Cortex of kidney (tissue), 1 donor: ENCODE data around the gene POU3F3.

Source experiments
- DNase-seq: peaks from one replicate; lab custom pipeline; 2025; lab: John Stamatoyannopoulos, UW

Gene POU3F3

DNA sequence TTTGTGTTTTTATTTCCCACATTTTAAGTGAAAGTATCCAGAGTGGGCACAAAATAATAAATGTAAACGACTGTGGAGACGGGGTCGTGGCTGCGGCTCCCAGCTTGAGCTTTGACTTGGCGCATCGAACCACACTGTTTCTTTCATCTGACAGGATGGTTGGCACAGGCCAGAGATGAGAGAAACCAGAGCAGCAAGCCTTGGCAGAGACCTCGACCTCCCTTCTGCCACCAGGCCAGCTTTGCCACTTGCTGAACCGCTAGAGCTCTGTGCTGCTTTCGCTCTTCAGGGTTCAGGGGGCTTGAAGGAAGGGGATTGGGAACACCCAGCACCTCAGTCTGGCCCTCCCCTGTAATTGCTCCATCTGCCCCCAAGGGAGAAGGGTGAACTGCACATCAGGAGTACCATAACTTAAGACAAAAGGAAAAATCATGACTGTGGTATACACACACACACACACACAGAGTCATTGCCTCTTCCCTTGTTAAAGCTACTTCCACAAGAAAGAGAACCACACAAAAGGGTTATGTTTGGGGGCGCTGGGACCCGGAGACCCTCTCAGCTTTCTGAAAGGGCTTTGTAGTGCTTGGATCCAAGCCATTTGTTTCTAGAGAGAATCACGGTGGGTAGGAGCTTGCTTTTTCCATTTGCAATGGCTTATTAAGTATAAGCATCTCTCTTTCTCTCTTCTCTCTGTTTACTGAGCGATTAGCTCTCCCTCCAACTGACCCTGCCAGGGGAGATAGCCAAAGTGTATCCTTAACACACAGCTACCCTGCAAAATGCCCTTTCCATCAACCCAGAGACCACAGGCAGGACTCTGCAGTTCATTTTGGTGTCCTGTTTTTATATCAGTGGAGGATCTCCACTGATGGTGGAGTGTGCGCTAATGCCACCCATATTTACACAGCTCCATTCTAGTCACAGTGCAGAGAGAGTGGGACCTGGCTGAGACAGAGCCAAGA, 23.0 kb downstream of the POU3F3 start:
- DNase-seq: no peak

DNA sequence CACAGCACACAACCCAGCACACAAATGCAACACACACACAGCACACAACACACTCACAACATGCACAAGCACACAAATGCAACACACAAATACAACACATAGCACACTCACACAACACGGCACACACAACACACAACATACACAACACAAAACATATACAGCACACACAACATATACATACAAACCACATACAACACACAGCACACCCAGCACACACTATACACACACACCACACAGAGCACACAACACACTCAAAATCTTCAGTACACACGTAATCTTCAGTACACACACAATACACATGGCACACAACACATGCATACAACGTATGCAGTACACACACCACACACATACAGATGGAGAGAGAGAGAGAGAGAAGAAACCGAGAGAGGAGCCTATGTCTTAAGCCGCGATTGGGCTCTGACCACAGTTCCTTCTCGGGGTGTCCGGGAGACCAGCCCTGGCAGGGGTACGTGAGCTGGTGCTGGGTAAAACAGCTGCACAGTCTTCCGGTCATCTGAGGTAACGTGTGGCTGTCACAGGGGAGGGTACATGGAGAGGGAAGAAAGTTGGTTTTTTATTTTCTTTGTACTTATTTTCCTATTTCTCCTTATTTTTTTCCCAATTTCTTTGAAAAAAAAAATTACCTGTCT, 25.1 kb downstream of the POU3F3 start:
- no peak for DNase-seq

DNA sequence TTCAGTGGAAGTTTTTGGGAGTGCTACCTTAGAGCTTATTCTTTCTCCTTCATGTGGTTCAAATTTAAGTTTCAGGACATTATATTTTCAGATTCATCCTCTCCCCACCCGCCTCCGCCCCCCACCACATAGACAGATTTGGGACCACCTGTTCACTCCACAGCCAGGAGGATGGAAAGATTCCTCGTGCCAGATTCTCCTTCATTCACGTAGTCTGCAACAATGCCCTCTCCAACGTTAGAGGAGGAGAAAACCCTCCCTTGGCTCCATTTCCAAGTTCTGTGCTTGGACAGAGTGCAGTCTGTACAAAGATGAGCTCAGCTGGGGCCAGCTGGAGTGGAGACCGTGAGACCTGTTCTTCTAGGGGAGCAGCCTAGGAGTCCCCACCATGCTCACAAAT, 26.2 kb downstream of the POU3F3 start:
- DNase-seq: no peak

DNA sequence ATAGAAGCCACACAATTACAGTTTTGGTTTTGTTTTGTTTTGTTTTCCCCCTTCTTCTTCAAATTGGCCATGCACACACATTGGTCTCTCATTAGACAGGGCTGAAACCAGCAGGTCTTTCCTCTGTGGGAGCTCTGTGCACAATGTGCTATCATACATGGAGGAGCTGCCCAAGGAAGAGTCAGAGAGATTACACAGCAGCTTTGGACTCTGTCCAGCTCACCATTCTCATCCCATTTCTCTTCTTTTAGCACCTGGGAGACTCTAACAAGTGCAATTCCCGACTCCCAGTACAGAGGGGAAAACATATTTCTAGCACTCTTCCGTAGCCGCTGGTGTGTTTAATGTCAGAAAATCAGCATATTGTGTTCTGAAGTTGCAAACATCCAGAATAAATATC, 29.4 kb downstream of the POU3F3 start:
- no peak for DNase-seq

DNA sequence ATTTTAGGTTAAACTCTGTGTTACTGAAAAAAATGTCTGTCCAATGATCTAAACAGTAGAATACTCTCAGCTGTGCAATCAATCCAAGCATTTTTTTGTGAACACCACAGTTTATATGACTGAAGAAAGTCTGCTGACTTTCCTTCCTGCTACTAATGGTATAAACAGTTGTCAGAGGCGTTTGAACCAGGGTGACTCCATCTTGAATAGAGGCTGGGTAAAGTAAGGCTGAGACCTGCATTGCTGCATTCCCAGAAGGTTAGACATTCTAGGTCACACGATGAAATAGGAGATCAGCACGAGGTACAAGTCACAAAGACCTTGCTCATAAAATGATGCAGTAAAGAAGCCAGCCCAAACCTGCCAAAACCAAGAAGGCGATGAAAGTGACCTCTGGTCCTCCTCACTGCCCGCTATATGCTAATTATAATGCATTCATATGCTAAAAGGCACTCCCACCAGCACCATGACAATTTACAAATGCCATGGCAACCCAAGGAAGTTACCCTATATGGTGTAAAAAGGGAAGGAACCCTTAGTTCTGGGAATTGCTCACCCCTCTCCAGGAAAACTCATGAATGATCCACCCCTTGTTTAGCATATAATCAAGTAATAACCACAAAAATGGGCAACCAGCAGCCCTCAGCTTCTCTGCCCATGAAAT, 31.3 kb downstream of the POU3F3 start:
- DNase-seq: no peak

DNA sequence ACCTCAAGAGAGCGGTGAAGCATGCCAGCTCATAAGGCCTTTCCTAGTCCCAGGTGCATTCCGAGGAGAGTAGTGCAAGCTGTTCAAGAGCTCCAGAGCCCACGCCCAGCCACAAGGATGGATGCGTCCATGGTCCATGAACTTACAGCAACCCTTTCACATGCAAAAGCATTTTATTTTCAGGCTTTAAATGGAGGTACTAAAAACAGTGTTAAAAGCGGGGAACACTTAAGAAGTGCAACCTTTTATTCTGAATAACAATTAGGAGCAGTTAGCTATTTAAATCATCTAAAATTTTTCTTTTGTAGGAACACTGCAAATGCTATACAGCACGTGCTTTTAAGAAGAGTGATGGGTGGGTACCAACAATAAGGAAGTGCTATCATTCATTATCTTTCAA, 33.8 kb downstream of the POU3F3 start:
- no peak for DNase-seq

DNA sequence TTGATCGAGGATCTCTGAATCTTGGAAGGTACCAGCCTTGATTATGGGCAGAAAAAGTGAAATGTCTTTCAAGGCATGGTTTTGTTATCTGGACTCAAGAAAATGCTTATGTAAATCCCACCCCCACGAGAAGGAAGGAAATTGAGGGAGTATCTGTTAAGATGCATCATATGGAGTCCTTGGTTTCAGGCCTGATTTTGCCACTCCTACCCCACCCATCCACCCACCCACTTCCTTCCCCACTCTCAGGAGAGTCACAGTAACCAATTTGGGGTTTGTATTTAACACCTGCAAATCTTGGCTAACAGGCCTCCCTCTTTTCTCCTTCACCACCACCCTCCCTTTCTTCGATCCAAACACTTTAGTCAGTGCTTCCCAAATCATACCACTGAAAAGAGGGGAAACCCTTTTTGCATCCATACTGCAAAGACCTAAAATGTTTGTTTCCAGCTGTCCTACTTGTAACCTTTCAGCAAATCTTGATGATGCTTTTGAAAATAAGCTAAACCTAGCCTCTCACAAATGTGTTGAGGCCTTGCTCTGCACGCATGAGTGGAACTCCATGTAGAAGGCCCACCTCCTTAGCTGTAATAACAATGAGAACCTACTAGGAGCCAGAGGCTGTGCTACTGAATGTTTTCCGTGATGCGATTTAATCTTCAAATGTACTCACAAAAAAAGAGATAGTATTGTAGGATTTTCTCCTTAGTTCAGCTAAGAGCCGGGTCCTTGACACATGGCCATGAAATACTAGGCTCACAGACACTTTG, 34.8 kb downstream of the POU3F3 start:
- no peak for DNase-seq

DNA sequence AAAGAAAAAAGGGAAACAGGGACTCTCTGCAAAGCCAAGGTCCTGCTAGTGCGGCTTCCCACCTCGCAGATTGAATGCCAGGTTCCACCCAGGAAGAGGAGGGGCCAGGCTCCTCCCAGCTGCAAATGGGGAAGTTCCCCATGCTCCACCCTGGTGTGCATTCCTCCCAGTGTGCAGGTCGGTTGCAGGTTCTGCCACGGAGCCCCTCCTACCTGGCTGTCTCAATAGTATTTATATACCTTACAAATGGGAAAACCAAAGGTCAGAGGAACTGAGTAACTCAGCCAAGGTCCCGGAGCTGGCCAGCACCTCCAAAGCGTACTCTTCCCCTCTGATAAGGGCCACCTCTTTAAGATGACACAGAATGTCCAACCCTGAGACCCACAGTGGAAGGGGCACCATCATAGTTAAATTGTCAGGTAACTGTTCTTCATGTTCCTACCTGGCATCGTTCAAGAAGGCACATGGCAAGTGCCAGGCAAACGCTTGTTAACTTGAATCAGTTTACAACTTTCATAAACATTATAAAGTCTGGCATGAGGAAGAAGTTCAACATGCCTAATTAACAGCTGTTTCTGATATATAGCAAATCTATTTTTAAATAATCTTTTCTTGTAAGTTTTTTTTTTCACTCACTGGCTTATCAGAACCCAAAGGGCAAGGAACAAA, 35.5 kb downstream of the POU3F3 start:
- DNase-seq: no peak

DNA sequence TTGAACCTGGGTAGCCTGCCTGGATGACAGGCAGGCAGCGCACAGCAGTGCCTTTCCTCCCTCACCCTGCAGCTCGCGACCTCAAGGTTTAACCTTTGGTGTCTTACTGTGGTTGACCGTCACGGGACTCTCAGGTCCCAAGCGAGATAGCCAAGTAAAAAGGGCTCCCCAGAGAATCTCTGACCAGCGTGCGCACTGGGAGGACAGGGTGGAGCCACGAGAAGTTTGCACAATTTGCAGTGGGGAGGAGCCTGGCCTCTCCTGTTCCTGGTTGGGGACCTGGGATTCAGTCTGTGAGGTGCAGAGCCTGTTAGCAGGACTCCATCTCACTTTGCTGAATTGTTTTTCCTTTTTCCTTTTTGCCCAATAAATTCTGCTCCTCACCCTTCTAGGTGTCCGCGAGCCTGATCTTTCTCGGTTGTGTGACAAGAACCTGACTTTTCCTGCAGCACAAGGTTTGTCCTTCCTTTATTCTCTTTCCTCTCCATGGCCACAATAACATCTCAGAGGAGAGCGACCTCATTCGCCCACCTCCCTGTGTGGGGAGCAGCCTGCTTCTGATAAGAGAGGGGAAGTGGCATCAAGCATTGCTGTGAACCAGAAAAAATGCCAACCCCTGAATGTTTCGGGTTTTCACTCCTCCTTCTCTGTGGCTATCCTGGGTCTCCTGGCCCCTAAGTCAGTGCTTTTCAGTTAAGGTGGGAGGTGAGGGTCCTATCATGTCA, 36.2 kb downstream of the POU3F3 start:
- no peak for DNase-seq

DNA sequence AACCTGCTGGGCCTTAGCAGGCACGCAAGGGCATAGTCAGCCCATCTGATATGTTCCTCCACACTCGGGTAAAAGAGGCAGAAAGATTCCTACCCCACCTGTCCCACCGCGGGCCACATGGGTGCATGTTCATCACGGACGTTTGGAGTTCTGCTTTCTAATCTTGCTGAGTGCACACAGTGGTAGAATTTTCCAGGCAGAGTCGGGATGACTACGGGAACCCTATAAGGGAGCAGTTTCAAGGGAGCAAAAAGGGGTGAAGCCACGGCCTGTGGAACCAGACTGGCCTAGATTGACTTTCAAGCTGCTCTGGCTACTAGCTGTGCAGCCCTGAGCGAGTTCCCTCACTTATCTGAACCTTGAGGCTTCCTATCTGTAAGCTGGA, 36.8 kb downstream of the POU3F3 start:
- no peak for DNase-seq

DNA sequence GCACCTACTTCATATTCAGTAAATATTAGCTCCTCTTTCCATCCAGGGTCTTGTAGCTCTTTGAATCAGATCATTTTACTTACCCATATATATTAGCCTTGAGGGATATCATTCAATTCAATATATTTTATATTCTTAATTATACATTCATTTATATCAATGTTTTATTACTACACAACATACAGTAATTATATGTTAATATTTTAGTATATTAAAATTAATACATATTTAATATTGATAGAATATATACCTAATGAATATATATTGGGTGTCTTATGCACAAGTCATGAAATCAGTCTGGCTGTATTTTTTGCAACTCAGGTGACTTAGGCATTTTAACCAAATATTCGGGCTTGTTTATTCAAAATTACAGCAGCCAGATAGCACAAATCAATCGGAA, 37.2 kb downstream of the POU3F3 start:
- DNase-seq: no peak

DNA sequence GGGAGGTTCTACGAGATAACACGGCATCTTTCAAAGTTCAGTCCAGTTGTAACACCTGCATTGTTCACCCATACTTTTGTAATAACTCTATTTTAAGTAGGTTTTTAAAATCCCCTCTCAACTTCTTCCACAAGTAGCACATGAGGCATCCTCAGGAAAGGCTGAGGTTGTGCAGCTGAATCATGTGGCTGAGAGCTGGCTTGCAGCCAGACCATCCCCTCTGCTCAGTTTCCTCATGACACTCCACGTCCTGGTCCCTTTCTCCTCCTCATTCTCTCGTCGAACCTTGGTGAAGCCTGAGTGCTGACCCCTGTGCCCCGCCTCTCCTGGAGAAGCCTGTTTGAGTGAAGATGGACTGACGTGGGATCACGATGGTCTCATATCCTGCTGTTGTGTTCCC, 42.5 kb downstream of the POU3F3 start:
- DNase-seq: no peak

DNA sequence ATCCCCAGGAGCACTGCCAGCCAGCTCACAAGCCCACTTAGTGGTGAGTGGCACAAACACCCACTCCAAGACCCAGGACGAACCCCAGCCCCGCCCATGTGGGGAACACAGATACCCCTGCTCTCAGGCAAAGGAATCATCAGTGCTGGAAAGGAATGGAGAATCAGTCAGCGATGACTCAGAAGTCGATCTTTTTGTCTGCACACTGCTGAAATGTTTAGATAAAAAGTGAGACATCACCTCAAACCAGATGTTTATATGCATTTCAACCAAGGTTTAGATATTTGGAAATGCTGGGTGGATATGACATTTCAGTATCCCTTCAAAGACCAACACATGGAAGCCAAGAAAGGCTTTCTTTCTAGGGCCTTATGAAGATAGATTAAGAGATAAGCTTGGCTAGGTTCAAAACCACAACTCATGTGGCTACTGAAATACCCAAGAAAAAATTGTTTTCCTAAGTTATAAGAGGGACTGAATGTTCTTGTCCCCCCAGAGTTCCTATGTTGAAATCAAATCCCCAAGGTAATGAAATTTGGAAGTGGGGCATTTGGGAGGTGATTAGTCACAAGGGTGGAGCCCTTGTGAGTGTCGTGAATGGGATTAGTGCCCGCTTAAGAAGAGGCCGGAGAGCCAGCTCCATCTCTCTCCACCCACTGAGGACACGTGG, 43.7 kb downstream of the POU3F3 start:
- DNase-seq: no peak

DNA sequence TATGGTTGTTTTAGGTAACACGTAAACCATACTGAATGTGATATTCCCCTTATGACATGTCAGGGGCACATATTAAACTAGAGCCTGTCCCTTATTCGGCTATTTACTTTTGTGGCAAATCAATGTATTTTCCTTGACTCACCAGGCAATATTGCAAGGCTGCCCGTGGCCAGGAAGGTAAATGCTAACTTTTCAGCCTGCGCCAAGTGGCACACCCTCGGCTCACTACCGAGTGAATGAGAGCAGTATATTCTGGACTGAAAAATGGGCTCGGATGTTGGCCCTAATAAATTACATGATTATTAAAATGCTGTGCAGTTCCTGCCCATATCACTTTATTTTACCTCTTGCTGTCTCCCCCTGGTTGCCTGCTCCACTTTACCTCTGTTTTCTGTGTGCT, 46.7 kb downstream of the POU3F3 start:
- DNase-seq: no peak

DNA sequence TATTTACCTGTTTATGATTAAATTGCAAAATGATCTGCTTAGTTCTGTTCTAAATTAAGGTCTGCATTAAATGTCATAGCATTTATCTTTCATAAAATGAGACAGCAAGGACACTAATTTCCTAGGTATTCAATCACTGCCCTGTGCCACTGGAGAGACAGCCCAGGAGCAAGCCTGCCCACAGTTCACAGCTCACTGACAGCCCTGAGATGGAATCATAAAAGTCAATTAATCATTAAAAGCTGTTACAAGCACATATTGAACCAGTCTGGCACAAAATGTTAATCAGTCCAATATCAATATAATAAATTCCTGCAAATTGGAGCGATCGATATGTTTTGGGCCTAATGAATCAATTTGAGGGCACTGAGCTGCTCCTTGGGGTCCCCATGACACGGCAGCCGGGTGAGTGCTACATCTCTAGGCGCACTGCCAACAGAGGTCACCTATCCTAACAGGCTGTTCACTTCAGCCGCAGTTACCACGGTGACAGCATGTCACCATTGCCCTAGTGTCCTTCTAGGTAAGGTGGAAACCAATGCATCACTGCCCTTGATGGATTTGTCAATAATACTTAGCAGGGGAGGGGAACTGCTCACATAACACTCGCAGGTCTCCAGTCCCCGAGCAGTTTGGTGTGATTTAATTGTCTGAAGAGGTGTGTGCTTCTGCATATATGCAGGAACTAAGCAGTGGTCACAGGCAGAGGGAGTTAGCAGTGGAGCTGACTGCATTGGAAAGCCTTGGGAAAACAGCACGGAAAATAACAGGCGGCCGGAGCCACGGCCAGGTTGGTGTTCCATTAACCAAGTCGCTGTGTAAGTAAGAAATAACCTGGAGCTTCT, 47.3 kb downstream of the POU3F3 start:
- no peak for DNase-seq

DNA sequence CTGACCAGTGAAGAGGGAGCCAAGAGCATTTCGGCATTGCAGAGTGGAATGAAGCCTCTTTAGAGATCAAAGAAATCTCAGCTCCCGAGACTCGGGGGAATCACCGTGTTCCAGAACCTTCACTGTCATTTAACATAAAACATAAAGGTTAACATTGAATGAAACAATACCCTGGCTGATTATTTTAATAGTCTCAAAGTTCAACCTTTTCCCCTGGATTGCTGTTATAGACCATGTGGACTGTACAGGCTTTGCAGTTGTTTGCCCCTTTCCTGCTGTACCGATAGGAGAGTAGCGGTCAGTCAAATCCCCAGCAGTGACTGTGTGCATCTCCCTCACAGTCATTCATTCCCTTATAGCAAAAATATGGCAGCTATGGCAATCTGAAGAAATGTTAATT, 48.4 kb downstream of the POU3F3 start:
- DNase-seq: no peak
